Suprapubic skin (tissue), 4 donors: ENCODE results near the gene ZBTB47. TPM values are rescaled to one million over a fixed set of nuclear protein-coding genes. Genes with fewer than 3 reads are reported as not detected.

Source experiments
- DNase-seq, 2 donors: peaks; one replicate each; pipeline ENCODE4 v3.0.0-alpha.2; 2019; ENCODE audit warnings: low spot score in 2 of 2
- H3K27ac ChIP-seq: fragments of 200-600 bp; sonication (generic); one replicate; pipeline ENCODE4 v1.5.1; 2019
- H3K27me3 ChIP-seq: fragments of 200-600 bp; sonication (generic); one replicate; pipeline ENCODE4 v1.5.1; 2019
- H3K36me3 ChIP-seq: fragments of 200-600 bp; sonication (generic); one replicate; pipeline ENCODE4 v1.5.1; 2019
- H3K4me1 ChIP-seq: fragments of 200-600 bp; sonication (generic); one replicate; pipeline ENCODE4 v1.5.1; 2019
- H3K4me3 ChIP-seq: fragments of 200-600 bp; sonication (generic); one replicate; pipeline ENCODE4 v1.5.1; 2019; ENCODE audit warnings: mild to moderate bottlenecking
- H3K9me3 ChIP-seq: fragments of 200-600 bp; sonication (generic); one replicate; pipeline ENCODE4 v1.5.1; 2019
- EP300 ChIP-seq: sonication (generic); formaldehyde crosslinking; IDR thresholded peaks from one replicate; pipeline ENCODE4 v1.6.1; 2017; ENCODE audit warnings: antibody characterized with exemption
- POLR2A ChIP-seq, 2 donors: fragments of 450-650 bp; IDR thresholded peaks; one replicate each; pipeline ENCODE4 v1.6.1; 2017; ENCODE audit warnings: antibody characterized with exemption in 2 of 2, mild to moderate bottlenecking in 2 of 2, moderate library complexity in 2 of 2
- POLR2AphosphoS5 ChIP-seq, 3 donors: sonication (generic); formaldehyde crosslinking; IDR thresholded peaks; one replicate each; pipeline ENCODE4 v1.6.1; 2017; ENCODE audit warnings: antibody characterized with exemption in 3 of 3
- WGBS: methylation state at CpG from one replicate; pipeline ENCODE4 v1.1.5; 2018; 5-methylcytosine and 5-hydroxymethylcytosine counted together
- total RNA-seq, 4 donors: library from RNA; depleted of rRNA; stranded (reverse); fragments of >200 nt; gene quantifications; one replicate each; pipeline ENCODE4 v1.1.0, GENCODE V29; 2016
- TF ChIP-seq, protein P1 (sequence below), 2 donors: fragments of 200-600 bp in 1 of 2; fragments of 450-650 bp in 1 of 2; sonication (generic) in 1 of 2; IDR thresholded peaks; one replicate each; pipeline ENCODE4 v1.5.1; 2016 to 2019; ENCODE audit warnings: antibody characterized with exemption in 2 of 2, mild to moderate bottlenecking in 1 of 2, moderate library complexity in 1 of 2

ZBTB47 gene
- total RNA-seq, 4 donors from 2014 or later = 17.9 to 36.1 (median 20.7) TPM

DNA sequence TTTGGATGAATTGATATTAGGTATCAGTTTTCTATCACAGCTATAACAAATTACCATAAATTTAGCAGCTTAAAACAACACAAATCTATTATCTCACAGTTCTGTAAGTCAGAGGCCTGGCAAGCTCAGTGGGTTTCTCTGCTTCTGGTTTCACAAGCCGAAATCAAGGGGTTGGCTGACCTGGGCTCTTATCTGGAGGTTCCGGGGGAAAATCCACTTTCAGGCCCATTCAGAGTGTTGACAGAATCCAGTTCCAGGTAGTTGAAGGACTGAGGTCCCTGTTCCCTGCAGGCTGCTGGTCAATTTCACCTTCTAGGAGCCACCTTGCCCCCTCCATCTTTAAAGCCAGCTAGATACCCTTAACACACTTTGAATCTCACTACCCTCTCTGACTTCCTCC is 60.2 kb downstream of the ZBTB47 start:
- H3K27ac ChIP-seq = no peak overlapping the region
- 92% methylated on average over 2 of the region's 2 CpGs for WGBS
- peaks cover 3% of the 10 kb centered on the region for H3K27me3 ChIP-seq
- TF ChIP-seq POLR2AphosphoS5 (IDR thresholded peaks at IDR 0.05) (no peak), POLR2A (IDR thresholded peaks at IDR 0.05) (no peak), EP300 (no peak)
- TF ChIP-seq, protein P1, sequence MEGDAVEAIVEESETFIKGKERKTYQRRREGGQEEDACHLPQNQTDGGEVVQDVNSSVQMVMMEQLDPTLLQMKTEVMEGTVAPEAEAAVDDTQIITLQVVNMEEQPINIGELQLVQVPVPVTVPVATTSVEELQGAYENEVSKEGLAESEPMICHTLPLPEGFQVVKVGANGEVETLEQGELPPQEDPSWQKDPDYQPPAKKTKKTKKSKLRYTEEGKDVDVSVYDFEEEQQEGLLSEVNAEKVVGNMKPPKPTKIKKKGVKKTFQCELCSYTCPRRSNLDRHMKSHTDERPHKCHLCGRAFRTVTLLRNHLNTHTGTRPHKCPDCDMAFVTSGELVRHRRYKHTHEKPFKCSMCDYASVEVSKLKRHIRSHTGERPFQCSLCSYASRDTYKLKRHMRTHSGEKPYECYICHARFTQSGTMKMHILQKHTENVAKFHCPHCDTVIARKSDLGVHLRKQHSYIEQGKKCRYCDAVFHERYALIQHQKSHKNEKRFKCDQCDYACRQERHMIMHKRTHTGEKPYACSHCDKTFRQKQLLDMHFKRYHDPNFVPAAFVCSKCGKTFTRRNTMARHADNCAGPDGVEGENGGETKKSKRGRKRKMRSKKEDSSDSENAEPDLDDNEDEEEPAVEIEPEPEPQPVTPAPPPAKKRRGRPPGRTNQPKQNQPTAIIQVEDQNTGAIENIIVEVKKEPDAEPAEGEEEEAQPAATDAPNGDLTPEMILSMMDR (IDR thresholded peaks at IDR 0.05) = no peak
- no peaks in the 10 kb centered on the region for H3K4me1 ChIP-seq
- no peak overlapping the region for H3K4me3 ChIP-seq
- H3K36me3 ChIP-seq = no peaks in the 10 kb centered on the region
- no peak for DNase-seq
- H3K9me3 ChIP-seq = no peaks in the 10 kb centered on the region

DNA sequence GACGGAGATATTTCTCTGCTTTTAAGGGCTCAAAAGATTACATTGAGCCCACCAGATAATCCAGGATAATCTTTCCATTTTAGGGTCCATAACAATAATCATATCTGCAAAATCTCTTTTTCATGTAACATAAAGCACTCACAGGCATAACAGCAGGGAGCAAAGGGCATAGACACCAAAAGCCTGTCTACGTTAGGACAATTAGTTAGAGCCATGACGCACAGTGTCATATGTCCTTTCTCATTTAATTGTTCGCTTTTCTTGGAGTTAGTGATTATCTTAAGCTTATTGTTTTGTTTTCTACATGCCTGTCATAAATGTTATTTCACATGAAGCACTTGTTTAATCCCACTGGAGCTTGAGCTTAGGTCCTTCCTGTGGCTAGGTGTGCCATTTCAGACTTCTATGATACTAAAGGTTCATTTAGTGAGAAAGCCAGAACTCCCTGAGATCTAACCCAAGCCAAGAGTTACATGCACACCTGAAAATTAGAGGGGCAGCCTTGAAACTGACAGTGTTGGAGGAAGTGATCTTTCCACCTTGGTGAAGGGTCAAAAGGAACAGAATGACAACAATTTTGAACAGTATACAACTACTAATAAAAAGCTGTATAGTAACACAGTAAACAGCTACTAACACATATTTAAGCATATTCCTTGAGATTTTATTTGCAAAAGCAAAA is 60.8 kb downstream of the ZBTB47 start:
- no peak overlapping the region for H3K4me3 ChIP-seq
- WGBS = 88% methylated on average over 4 of the region's 4 CpGs
- H3K27me3 ChIP-seq = peaks cover 3% of the 10 kb centered on the region
- no peaks in the 10 kb centered on the region for H3K9me3 ChIP-seq
- no peak overlapping the region for H3K27ac ChIP-seq
- no peak for DNase-seq
- no peaks in the 10 kb centered on the region for H3K36me3 ChIP-seq
- TF ChIP-seq POLR2AphosphoS5 (IDR thresholded peaks at IDR 0.05) = no peak
- TF ChIP-seq EP300 = no peak
- TF ChIP-seq, protein P1 (IDR thresholded peaks at IDR 0.05) = no peak
- no peak for TF ChIP-seq POLR2A (IDR thresholded peaks at IDR 0.05)
- H3K4me1 ChIP-seq = no peaks in the 10 kb centered on the region

Other genes starting within 250 kb of the ZBTB47 start
- not detected for gene LYZL4, start 243.1 kb upstream of the ZBTB47 start, total RNA-seq
- gene VIPR1, start 151.1 kb upstream of the ZBTB47 start, total RNA-seq = 100 to 1,000 TPM in 1 of 4 donors, 10 to 100 TPM in 3; 39.8 to 148 (median 74.3) TPM
- 10 to 100 TPM; 22.4 to 44.4 (median 28.5) TPM for gene SEC22C, start 71.7 kb upstream of the ZBTB47 start, total RNA-seq
- gene SS18L2, start 62.8 kb upstream of the ZBTB47 start, total RNA-seq = 10 to 100 TPM; 15.8 to 30.9 (median 23.9) TPM
- 100 to 1,000 TPM in 1 of 4 donors, 10 to 100 TPM in 3; 47.7 to 328 (median 66.8) TPM for gene NKTR, start 53.0 kb upstream of the ZBTB47 start, total RNA-seq
- gene KLHL40, start 31.8 kb downstream of the ZBTB47 start, total RNA-seq = not detected
- gene HHATL, start 49.1 kb downstream of the ZBTB47 start, total RNA-seq = 1 to 10 TPM in 1 of 4 donors, not detected in 3; 2.3 TPM
- under 1 TPM in 1 of 4 donors, not detected in 3; 0.89 TPM for gene CCDC13, start 119.6 kb downstream of the ZBTB47 start, total RNA-seq
- 10 to 100 TPM; 46.8 to 91.9 (median 81.4) TPM for gene HIGD1A, start 150.8 kb downstream of the ZBTB47 start, total RNA-seq
- 1 to 10 TPM; 1.2 to 6.6 (median 3.4) TPM for gene ACKR2, start 155.7 kb downstream of the ZBTB47 start, total RNA-seq
- gene CYP8B1, start 222.2 kb downstream of the ZBTB47 start, total RNA-seq = not detected